HG03280 (cell line): Measurements from ENCODE around the gene SMAD5.
A peak's percentile ranks its signal among the peaks of the same experiment; 100 is the strongest.

Experiments used
- ATAC-seq: cut with Tn5 transposase; IDR thresholded peaks from one replicate; pipeline ENCODE4 v1.9.1; 2021; ENCODE audit warnings: mild to moderate bottlenecking, moderate library complexity; ENCODE audit not compliant: unreplicated experiment

Gene SMAD5

DNA sequence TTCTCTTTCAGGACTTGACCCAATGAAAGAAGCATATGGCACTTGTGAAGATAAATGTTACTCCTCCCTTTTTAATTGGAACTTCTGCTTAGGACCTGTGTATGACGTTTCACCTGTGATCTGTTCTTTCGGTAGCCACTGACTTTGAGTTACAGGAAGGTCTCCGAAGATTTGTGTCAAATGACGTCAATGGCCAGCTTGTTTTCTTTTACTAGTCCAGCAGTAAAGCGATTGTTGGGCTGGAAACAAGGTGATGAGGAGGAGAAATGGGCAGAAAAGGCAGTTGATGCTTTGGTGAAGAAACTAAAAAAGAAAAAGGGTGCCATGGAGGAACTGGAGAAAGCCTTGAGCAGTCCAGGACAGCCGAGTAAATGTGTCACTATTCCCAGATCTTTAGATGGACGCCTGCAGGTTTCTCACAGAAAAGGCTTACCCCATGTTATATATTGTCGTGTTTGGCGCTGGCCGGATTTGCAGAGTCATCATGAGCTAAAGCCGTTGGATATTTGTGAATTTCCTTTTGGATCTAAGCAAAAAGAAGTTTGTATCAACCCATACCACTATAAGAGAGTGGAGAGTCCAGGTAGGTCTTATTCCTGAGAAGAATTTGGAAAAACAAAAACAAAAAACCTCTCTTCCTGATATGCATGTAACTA is 21.1 kb downstream of the SMAD5 start:
- ATAC-seq = no peak

DNA sequence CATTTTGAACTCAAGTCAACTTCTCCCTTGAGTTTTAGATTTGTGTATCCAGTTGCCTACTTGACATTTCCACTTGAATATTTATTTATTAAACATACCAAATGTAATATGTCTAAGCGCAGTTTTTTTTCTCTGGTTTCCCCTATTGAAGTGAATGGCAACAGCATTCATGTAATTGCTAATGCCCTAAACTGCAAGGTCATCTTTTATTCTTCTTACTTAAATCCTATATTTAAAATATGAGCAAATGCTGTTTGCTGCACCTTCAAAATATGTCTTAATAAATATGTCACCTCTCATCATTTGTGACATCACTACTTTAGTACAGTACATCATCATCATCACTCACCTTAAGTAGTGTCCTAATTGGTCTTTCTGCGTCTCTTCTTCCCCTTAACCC is 22.4 kb downstream of the SMAD5 start:
- no peak for ATAC-seq

DNA sequence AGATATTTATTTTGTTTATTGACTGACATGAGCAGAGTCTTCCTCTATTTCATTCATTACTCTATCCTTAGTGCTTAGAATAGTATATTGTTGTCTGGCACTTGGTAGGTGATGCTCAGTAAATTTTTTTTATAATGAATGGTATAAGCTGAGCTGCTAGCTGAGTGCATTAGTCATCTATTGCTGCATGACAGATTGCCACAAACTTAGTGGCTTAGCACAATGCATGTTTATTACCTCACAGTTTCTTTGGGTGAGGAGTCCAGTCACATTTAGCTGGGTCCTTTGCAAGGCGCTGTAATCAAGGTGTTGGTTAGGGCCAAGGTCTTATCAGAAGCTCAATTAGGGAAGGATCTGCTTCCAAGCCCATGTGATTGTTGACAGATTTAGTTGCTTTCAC is 23.1 kb downstream of the SMAD5 start:
- no peak for ATAC-seq

DNA sequence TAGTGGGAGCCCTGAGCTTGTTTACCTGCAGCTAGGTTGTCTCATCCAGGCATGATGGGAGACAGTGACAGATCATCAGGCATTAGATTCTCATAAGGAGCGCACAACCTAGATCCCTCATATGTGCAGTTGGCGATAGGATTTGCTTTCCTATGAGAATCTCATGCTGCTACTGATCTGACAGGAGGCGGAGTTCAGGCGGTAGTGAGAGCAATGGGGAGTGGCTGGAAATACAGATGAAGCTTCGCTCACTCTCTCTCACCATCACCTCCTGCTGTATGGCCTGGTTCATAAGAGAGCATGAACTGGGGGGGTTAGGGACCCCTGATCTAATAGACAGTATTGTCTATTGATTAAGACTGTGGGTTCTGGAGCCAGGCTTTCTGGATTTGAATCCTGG is 24.9 kb downstream of the SMAD5 start:
- no peak for ATAC-seq

DNA sequence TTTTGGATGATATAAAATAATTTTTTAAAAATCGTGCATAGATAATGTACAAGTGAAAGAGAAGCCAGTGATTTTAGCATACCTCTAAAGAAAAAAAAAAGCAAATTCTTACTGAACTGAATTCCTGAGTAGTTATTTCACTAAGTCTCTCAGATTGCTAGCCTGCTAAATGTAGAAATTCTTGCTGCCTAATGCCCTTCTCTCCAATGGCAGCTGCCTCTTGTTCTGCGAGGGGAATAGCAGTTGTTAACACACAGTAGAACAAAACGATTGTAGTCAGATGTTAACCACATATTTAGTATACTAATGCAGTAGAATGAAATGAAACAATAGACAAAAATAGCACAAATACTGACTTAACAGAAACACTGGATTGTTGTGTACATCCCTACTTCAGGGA is 26.8 kb downstream of the SMAD5 start:
- ATAC-seq = no peak

GRCh38 chr5:136162008-136162407 is 29.4 kb downstream of the SMAD5 start:
- no peak for ATAC-seq

- no peak for ATAC-seq
These were observed 31.6 kb downstream of the SMAD5 start for GRCh38 chr5:136164226-136164625.

DNA sequence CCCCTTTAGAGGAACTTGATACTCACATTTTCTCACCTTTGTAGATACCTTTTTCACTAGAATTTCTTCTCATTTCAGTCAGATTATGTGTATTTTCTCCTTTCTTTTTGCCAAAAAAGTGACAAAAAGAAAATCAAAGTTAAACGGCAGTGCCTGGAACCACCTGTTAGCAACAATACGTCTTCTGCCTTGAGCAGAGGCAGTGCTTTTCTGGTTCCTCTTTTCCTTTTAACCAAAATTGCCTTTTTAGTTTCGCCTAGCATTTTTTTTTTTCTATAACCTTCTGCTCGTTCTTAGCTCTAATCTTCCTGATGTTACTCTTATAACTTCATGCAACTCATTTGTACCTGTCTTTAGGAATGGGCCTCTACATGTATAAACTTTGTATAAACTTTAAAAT is 34.3 kb downstream of the SMAD5 start:
- peak; percentile 63 for ATAC-seq

DNA sequence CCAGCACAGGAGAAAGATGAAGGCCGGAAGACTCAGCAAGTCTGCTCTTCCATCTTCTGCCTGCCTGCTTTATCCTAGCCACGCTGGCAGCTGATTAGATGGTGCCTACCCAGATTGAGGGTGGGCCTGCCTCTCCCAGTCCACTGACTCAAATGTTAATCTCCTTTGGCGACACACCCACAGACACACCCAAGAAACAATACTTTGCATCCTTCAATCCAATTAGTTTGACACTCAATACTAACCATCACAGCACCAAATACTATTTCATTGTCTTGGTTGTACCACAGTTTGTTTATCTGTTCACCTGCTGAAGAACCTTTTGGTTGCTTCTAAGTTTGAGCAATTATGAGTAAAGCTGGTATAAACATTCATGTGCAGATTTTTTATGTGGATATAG is 36.6 kb downstream of the SMAD5 start:
- no peak for ATAC-seq

DNA sequence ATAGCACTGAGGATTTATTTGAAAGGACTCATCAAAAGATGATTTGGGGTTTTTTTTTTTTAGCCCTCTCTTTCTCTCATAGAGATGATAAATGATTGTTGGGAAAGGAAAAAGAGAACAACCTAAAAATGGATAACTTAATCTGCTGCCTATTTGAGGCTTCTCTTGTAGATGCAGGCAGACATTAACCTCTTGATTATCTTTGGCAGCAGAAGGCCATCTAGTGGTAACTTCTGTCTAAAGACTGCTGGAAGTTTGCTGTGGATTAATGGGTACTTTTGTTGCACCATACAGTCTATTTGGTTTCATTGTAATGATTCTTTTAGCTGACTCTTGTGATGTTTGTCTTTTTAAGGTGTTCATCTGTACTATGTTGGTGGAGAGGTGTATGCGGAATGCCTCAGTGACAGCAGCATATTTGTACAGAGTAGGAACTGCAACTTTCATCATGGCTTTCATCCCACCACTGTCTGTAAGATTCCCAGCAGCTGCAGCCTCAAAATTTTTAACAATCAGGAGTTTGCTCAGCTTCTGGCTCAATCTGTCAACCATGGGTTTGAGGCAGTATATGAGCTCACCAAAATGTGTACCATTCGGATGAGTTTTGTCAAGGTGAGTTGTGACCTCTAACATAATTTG is 41.5 kb downstream of the SMAD5 start:
- no peak for ATAC-seq

GRCh38 chr5:136182618-136183017 is 50.0 kb downstream of the SMAD5 start:
- ATAC-seq = no peak

DNA sequence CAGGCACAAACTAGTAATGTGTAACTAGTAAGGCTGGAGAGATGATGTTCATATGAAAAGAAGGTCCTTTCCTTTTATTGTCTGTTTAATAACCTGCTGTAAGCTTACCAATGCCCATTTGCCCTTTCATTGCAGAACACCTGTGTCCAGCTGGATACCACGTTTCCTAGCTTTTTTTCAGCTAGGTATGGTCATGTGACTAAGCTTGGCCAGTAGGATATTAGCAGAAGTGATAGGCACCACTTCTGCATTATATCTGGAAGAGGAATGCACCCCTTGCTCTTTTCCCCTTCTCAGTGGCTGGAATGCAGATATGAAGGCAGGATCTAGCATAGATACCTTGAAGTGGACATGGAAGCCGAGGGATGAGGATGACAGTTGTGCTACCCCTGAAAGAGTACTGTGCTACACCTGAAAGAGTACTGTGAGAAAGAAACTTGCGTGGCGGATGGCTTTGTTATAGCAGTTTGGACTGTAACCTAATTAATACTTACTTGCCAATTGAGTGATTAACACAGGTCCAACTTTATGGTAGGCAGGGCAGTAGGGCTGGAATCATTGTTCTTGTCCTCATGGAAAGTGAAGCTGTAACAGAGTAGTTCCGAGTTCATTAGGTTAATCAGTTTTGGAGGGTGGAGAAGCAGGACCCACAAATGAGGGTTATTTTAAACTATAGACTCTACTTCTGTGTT is 53.5 kb downstream of the SMAD5 start:
- ATAC-seq = no peak

- no peak for ATAC-seq
These were observed 54.2 kb downstream of the SMAD5 start for GRCh38 chr5:136186796-136187195.

DNA sequence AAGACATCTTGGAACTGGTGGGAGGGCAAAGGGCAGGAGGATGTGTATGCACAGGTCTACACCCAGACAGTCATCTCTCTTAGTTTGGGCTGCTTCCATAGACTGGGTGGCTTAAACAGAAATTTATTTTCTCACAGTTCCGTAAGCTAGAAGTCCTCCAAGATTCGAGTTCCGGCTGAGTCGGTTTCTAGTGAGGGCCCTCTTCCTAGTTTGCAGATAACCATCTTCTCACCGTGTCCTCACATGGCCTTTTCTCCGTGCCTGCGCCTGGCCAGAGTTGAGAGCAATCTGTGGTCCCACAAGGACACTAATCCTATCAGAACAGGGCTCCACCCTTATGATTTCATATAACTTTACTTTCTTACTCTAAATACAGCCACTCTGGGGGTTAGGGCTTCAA is 56.2 kb downstream of the SMAD5 start:
- no peak for ATAC-seq

GRCh38 chr5:136190091-136190720 is 57.6 kb downstream of the SMAD5 start:
- ATAC-seq = no peak

DNA sequence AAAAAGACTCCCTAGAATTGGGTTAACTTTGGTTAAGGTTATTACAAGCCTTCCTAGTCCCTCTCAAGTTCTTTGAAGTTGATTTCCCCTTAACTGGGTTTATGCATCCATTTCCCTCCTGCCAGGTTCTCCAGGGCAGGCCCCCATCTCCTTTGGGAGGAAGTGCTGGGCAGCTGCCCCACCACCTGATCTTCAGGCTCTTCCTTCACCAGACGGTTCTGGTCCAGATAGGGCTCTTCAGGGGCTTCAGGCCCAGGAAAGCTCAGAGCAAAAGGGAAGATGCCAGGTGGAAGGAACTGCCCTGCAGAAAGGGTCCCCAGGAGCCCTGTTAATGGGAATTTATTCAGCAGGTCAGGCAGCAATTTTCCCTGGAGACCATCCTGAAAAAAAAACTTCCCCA is 58.3 kb downstream of the SMAD5 start:
- no peak for ATAC-seq

DNA sequence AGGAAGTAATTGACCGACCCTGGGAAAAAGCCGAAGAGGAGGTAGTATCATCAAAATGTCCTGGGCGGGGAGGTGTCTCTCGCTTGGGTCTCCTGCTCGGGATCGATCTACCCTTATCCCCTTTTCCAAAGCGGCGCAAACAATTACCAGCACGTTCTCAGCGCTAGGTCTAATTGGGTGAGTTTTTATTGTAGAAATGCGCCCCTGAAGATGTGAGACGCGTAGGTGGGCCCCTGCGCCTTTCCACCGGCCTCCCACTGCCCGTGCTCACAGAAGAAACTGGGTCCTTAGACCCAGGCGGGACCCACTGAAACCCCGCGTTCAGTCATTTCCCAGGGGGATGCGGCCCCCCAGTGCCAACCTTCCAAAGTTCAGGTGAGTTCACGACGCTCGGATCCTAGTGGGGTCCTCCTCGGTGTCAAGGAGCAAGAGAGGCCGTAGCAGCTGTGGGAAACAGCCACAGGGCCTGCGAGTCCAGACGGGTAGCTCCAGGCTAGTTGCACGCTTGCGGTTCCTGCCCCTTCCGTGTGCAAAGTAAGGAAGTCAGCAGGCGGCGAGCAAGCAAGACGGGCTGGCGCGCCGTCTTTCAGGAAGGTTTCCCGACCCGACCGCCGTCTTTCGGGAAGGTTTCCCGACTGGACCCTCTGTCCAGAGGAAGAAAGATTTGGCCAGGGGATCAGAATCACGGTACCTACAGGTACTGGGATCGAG is 58.8 kb downstream of the SMAD5 start:
- ATAC-seq = no peak

DNA sequence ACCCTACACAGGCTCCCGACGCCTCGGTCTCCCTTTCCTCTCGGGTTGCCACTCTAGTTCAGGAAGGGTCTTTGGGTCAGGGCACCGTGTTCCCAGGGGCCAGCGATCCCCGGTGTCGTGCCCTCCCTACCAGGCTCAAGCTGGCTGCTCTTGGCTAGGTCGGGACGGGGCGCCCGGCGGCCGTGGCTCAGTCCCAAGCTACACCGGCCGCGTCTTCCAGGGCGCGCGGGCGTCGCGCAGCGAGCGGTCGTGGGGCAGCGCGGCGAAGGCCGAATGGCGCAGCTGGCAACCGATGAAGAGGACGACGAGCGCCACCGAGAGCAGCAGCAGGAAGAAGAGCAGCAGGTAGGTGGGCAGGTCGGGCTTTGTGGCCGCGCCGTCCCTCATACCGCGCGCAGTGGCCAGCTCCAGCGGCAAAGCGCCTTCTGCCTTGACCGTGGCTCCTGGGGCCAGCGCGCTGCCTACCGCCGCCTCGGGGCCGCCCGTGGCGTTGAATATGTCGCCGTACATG is 59.4 kb downstream of the SMAD5 start:
- no peak for ATAC-seq

DNA sequence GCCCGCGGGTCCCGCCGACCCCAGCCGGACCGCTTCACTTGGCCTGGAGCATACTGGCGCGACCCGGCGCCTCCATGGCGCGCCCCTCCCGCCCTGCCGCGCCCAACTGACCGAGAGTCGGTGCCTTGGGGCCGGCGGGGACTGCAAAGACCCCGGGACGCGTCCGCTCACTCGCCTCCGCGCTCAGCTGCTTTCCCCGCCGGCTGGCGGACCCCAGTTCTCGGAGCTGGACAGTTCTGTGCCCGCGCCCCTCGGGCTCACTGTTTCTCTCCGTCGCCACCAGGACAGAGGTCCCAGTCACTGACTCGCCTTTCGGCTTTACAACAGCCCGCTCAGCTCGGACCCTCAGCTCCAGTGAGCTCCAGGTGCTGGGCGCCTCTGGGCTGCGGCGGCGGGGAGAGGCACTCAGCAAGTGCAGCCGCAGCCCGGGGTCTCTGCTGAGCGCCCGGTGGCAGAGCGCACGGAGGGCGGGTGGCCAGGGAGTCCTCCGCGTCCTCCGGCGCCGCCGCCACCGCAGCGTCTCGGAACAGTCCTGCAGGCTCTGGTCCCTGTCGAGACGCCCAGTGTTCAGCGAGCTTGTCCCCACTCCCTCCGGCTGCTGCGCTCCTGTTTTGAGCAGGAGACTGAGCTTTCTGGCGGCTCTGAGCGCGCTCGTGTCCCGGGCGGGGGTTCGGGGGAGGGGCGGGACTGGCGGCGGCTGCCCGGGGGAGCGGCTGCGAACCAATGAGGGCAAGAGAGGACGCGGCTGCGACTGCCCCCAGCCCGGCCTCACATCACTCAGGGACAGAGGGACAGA is 60.1 kb downstream of the SMAD5 start, which contains the start of gene SMIM32:
Gene SMIM32, minus strand, starts transcription at position 637 of the 796 bp plus-strand sequence. CDS start 638 bp downstream, outside the sequence.
- no peak for ATAC-seq

DNA sequence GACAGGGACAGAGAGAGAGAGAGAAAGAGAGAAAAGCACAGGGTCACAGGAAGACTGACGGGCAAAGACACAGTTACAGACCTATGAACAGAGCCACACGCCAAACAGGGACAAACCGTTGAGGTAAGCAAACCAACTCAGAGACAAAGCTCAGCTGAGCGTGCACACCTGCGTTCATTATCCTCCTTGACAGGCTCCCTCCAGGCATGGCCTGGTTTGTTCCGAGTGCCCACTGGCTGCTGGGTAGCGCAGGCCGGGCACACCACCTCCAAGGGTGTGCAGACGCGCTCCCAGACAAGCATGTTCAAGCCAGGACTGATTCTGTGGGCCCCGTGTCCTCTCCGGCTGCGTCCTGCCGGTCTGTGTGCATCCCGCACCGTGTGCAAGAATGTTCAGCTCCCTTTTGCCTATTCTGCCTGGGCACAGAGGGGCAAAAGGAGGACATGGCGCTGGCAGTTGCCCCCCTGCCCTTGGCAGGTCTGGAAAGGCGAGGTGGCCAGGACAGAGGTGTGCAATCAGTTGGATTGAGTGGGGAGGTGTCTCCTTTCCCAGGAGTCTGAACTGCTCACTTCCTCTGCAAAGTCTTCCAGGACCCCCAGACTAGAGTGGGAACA is 60.8 kb downstream of the SMAD5 start:
- ATAC-seq = no peak
